Smooth muscle cell of the pulmonary artery (primary cell): ENCODE data around the gene GALNT8. TPM values are rescaled to one million over a fixed set of nuclear protein-coding genes. Genes with fewer than 3 reads are reported as not detected.

Experiments used
- total RNA-seq: library from RNA; depleted of rRNA; stranded (reverse); fragments of >200 nt; gene quantifications from 2 replicates; pipeline ENCODE4 v1.2.3, GENCODE V29; 2014

GALNT8 gene
- 0.07 TPM in 1 of 2 replicates, not detected in the other for total RNA-seq

GRCh38 chr12:4719821-4720636, at the start of gene GALNT8:
GALNT8 (plus strand) TSS chr12:4720400; CDS start chr12:4720678, 278 bp downstream.

Other genes with a start within 250 kb of the GALNT8 start
- gene RAD51AP1, start 181.5 kb upstream of the GALNT8 start, total RNA-seq = 1.7 and 5.2 TPM in 2 replicates
- 34.7 and 37.5 TPM in 2 replicates for gene DYRK4, start 158.2 kb upstream of the GALNT8 start, total RNA-seq
- gene AKAP3, start 71.3 kb upstream of the GALNT8 start, total RNA-seq = 1.7 TPM in 2 replicates
- 37.6 and 47.2 TPM in 2 replicates for gene NDUFA9, start 71.3 kb upstream of the GALNT8 start, total RNA-seq
- gene KCNA1, start 189.5 kb downstream of the GALNT8 start, total RNA-seq = 0.33 TPM in 1 of 2 replicates, not detected in the other